Endothelial cell of umbilical vein (primary cell): ENCODE data around the gene ZDHHC6. TPM values are rescaled to one million over a fixed set of nuclear protein-coding genes. Genes with fewer than 3 reads are reported as not detected.
A peak's percentile ranks its signal among the peaks of the same experiment; 100 is the strongest.

Experiments
- BruUV-seq: library from RNA; stranded (reverse); fragments of 400-500 nt; replicated peaks from 2 replicates; lab custom pipeline; 2021; lab: Mats Ljungman, UMichigan
- CTCF ChIA-PET: fragments of 300-600, 350-600 bp; sonication (Branson Sonifier 250); formaldehyde crosslinking; loops from one replicate; lab custom pipeline; 2021; ENCODE audit warnings: antibody characterized with exemption, inconsistent platforms; lab: Charles Lee
- POLR2A ChIA-PET: fragments of 300-600, 350-600 bp; sonication (Branson Sonifier 250); formaldehyde crosslinking; loops from one replicate; lab custom pipeline; 2021; ENCODE audit warnings: antibody characterized with exemption, inconsistent platforms; lab: Charles Lee
- DNase-seq: peaks from one replicate; pipeline ENCODE4 v3.0.0-alpha.2; 2011; ENCODE audit warnings: low read depth, low spot score
- FAIRE-seq: peaks from 2 replicates; lab custom pipeline; 2011; peaks lifted over from hg19 to GRCh38; lab: Jason Lieb, UNC
- H2AFZ ChIP-seq: 2 replicates; pipeline ENCODE4 v1.6.0; 2012; ENCODE audit warnings: low read depth, low read length, control low read depth, inconsistent platforms
- H3K27ac ChIP-seq: 2 replicates; pipeline ENCODE4 v1.5.1; 2011; ENCODE audit warnings: low read depth, mild to moderate bottlenecking, control low read depth, low read length, moderate library complexity; ENCODE audit not compliant: insufficient read depth
- H3K27me3 ChIP-seq, 2 experiments: 2 replicates each; pipeline versions ENCODE4 v1.6.0 to v1.6.1; 2011; ENCODE audit warnings: low read length in 2 of 2, mixed read lengths in 1 of 2; ENCODE audit not compliant: control insufficient read depth in 2 of 2, insufficient read depth in 2 of 2
- H3K36me3 ChIP-seq, 2 experiments: 2 replicates in 1 of 2; 3 replicates in 1 of 2; pipeline ENCODE4 v1.5.1; 2011; ENCODE audit warnings: low read length in 2 of 2, mild to moderate bottlenecking in 1 of 2, moderate library complexity in 1 of 2; ENCODE audit not compliant: control insufficient read depth in 2 of 2, insufficient read depth in 2 of 2; ENCODE audit errors: extremely low read depth in 1 of 2
- H3K4me1 ChIP-seq: 3 replicates; pipeline ENCODE4 v1.5.1; 2011; ENCODE audit warnings: mild to moderate bottlenecking, low read length; ENCODE audit not compliant: control insufficient read depth, insufficient read depth; ENCODE audit errors: extremely low read depth
- H3K4me2 ChIP-seq: 2 replicates; pipeline ENCODE4 v1.6.1; 2011; ENCODE audit warnings: low read length, control low read depth, mixed read lengths; ENCODE audit not compliant: insufficient read depth
- H3K4me3 ChIP-seq, 3 experiments: fragments of 200-600 bp in 1 of 3; sonication (generic), shearing (Covaris generic) in 1 of 3; replicated peaks in 1 of 3; 2 replicates each; pipeline ENCODE4 v1.5.1; 2011 to 2016; ENCODE audit warnings: control low read depth in 3 of 3, low read length in 3 of 3, mild to moderate bottlenecking in 2 of 3, inconsistent platforms in 1 of 3, low read depth in 1 of 3, moderate library complexity in 1 of 3; ENCODE audit not compliant: insufficient read depth in 1 of 3
- H3K79me2 ChIP-seq: 2 replicates; pipeline ENCODE4 v1.6.0; 2012; ENCODE audit warnings: low read length, inconsistent platforms; ENCODE audit not compliant: control insufficient read depth, insufficient read depth
- H3K9ac ChIP-seq: replicated peaks from 2 replicates; pipeline ENCODE3; 2011; ENCODE audit warnings: low read length, control low read depth; ENCODE audit not compliant: insufficient read depth; ENCODE audit errors: extremely low read depth
- H3K9me1 ChIP-seq: replicated peaks from 3 replicates; pipeline ENCODE4 v1.6.0; 2011; ENCODE audit warnings: mild to moderate bottlenecking, low read length; ENCODE audit not compliant: control insufficient read depth, insufficient read depth; ENCODE audit errors: extremely low read depth
- H3K9me3 ChIP-seq: replicated peaks from 2 replicates; pipeline ENCODE4 v1.5.1; 2012; ENCODE audit warnings: low read length, inconsistent platforms; ENCODE audit not compliant: control insufficient read depth, insufficient read depth
- H4K20me1 ChIP-seq: replicated peaks from 2 replicates; pipeline ENCODE3; 2011; ENCODE audit warnings: mild to moderate bottlenecking, low read length; ENCODE audit not compliant: control insufficient read depth, insufficient read depth; ENCODE audit errors: extremely low read depth
- CTCF ChIP-seq, 2 donors: IDR thresholded peaks; 1 replicate in 1 of 2; 2 replicates in 1 of 2; pipeline ENCODE4 v1.5.1; 2011; ENCODE audit warnings: low read length in 2 of 2, mild to moderate bottlenecking in 2 of 2, moderate library complexity in 2 of 2, control low read depth in 1 of 2, inconsistent platforms in 1 of 2, low read depth in 1 of 2; ENCODE audit not compliant: insufficient read depth in 1 of 2; ENCODE audit errors: extremely low read depth in 1 of 2
- EZH2 ChIP-seq: IDR thresholded peaks from 2 replicates; pipeline ENCODE4 v1.6.1; 2012; ENCODE audit warnings: borderline replicate concordance, low read depth, mild to moderate bottlenecking, moderate library complexity, low read length, inconsistent platforms; ENCODE audit not compliant: severe bottlenecking
- FOS ChIP-seq: IDR thresholded peaks from 2 replicates; pipeline ENCODE4 v1.6.1; 2011; ENCODE audit warnings: mild to moderate bottlenecking, low read length, moderate library complexity, borderline replicate concordance; ENCODE audit not compliant: insufficient read depth
- GATA2 ChIP-seq: IDR thresholded peaks from 2 replicates; pipeline ENCODE4 v1.7.0; 2011; ENCODE audit warnings: low read depth, mild to moderate bottlenecking, moderate library complexity, mixed read lengths, low read length; ENCODE audit not compliant: insufficient read length, insufficient read depth
- JUN ChIP-seq: IDR thresholded peaks from 2 replicates; pipeline ENCODE4 v1.6.1; 2011; ENCODE audit warnings: borderline replicate concordance, low read depth; ENCODE audit not compliant: insufficient read length, insufficient read depth
- MAX ChIP-seq: IDR thresholded peaks from 2 replicates; pipeline ENCODE4 v1.6.1; 2011; ENCODE audit not compliant: insufficient read depth, insufficient read length
- MYC ChIP-seq: IDR thresholded peaks from one replicate; pipeline ENCODE4 v1.6.1; 2011; ENCODE audit warnings: mild to moderate bottlenecking, low read depth, low read length
- POLR2A ChIP-seq: IDR thresholded peaks from 2 replicates; pipeline ENCODE4 v1.6.1; 2012; ENCODE audit warnings: low read depth, mild to moderate bottlenecking, control low read depth, low read length
- POLR2AphosphoS5 ChIP-seq: IDR thresholded peaks from 2 replicates; pipeline ENCODE4 v1.6.1; 2012; ENCODE audit warnings: low read depth, mild to moderate bottlenecking, control low read depth, low read length, moderate library complexity; ENCODE audit not compliant: insufficient read depth
- dilution Hi-C: fragments of 300-500 bp; cut with MboI; formaldehyde crosslinking; loops from one replicate; pipeline ENCODE4 v1.15.0; 2019; ENCODE audit warnings: low sequenced_read_pairs; ENCODE audit not compliant: extremely low pct_ligation_motif_present
- intact Hi-C: fragments of 100-400 bp; cut with micrococcal nuclease; formaldehyde crosslinking; loops from one replicate; pipeline ENCODE4 v1.10.0; 2022
- polyA plus RNA-seq, 4 experiments: library from polyadenylated mRNA; depleted of rRNA in 3 of 4; stranded (reverse) in 3 of 4; unstranded in 1 of 4; fragments of >200 nt; gene quantifications; 2 replicates each; pipeline versions ENCODE4 v1.2.1 to v1.2.3, GENCODE V29; 2011 to 2012; ENCODE audit warnings: missing spikeins in 1 of 4
- total RNA-seq: library from RNA; stranded (reverse); gene quantifications from 2 replicates; pipeline ENCODE4 v1.2.3, GENCODE V29; 2021

The ZDHHC6 gene
- total and polyA plus RNA-seq, 2 donors (not counting 3 experiments of a cell fraction or from before 2014, with no cell fraction given), result 21.6 to 41.9 TPM

- Histone ChIP-seq H3K36me3 (peaks cover 12 to 22% of the 10 kb centered on the region in 2 experiments), H3K27ac (no peak overlapping the region), H3K4me1 (no peaks in the 10 kb centered on the region), H4K20me1 (no peaks in the 10 kb centered on the region), H2AFZ (no peak overlapping the region), H3K79me2 (no peaks in the 10 kb centered on the region), H3K9me3 (no peaks in the 10 kb centered on the region), H3K4me2 (no peak overlapping the region), H3K9me1 (no peaks in the 10 kb centered on the region), H3K9ac (no peak overlapping the region), H3K4me3 (no peak overlapping the region), H3K27me3 (no peaks in the 10 kb centered on the region)
- dilution Hi-C loops (no loop called here), intact Hi-C loops (loop anchor here (1.0 to 2.0 kb wide), 4 partner anchors 72 to 295 kb away; partner anchors contain the start of gene GPAM)
- no TSS peak for BruUV-seq
- no peak for FAIRE-seq
- peak; percentile 63 for DNase-seq
- POLR2A ChIA-PET, result no interaction called here
- CTCF ChIA-PET, result interaction anchor here (0.6 to 3.6 kb wide), 77 partner anchors 9 to 1828 kb away, joined by 3 to 115 read pairs (median 5); partner anchors contain the start of genes ACSL5, GPAM, VTI1A and ZDHHC6
- no peak for TF ChIP-seq EZH2
- peak in 1 of 2 donors; percentile 12 for TF ChIP-seq CTCF (IDR thresholded peaks at IDR 0.05; ENCODE audit: extremely low read depth in 1 of 2, insufficient read depth in 1 of 2, low read depth in 1 of 2, low read length in 2 of 2)
These were observed 11.6 kb downstream of the ZDHHC6 start for GRCh38 chr10:112434988-112435619.

- no peak overlapping the region for H2AFZ ChIP-seq
- no peaks in the 10 kb centered on the region for H3K9me1 ChIP-seq
- H3K36me3 ChIP-seq, result peaks cover 14 to 22% of the 10 kb centered on the region in 2 experiments
- intact Hi-C loops (no loop called here), dilution Hi-C loops (no loop called here)
- no peaks in the 10 kb centered on the region for H3K79me2 ChIP-seq
- BruUV-seq, result no TSS peak
- no peak overlapping the region for H3K4me3 ChIP-seq
- H3K9ac ChIP-seq, result no peak overlapping the region
- no peaks in the 10 kb centered on the region for H4K20me1 ChIP-seq
- TF ChIP-seq MAX (no peak), CTCF (IDR thresholded peaks at IDR 0.05; ENCODE audit: extremely low read depth in 1 of 2, insufficient read depth in 1 of 2, low read depth in 1 of 2, low read length in 2 of 2) (no peak), JUN (no peak), GATA2 (no peak), EZH2 (no peak), FOS (no peak), POLR2AphosphoS5 (no peak), MYC (no peak), POLR2A (no peak)
- no peak for FAIRE-seq
- no peaks in the 10 kb centered on the region for H3K4me1 ChIP-seq
- no peak for DNase-seq
- CTCF ChIA-PET, result interaction anchor here (0.8 to 3.2 kb wide), 5 partner anchors 17 to 296 kb away, joined by 3 to 8 read pairs (median 4); no protein-coding TSS in a partner anchor
- no peak overlapping the region for H3K27ac ChIP-seq
- no peaks in the 10 kb centered on the region for H3K9me3 ChIP-seq
- no peak overlapping the region for H3K4me2 ChIP-seq
- H3K27me3 ChIP-seq, result no peaks in the 10 kb centered on the region
- POLR2A ChIA-PET, result no interaction called here
These were observed 13.6 kb downstream of the ZDHHC6 start for GRCh38 chr10:112433136-112433535.
